ENCODE data around the gene SLC22A12. TPM values are rescaled to one million over a fixed set of nuclear protein-coding genes. Genes with fewer than 3 reads are reported as not detected.
A peak's percentile ranks its signal among the peaks of the same experiment; 100 is the strongest.

The SLC22A12 gene
- total RNA-seq, 1 donor from 2014 or later = not detected

GRCh38 chr11:64642871-64643255 is 51.8 kb downstream of the SLC22A12 start:
- Mint-ChIP-seq H3K9me3 (no peaks in the 10 kb centered on the region), H3K4me3 (no peak overlapping the region), H3K27me3 (ENCODE audit: low read depth) (peaks cover 42% of the 10 kb centered on the region), H3K36me3 (ENCODE audit: low read depth) (no peaks in the 10 kb centered on the region), H3K27ac (ENCODE audit: unreplicated experiment) (no peak overlapping the region), H3K4me1 (peaks cover 27% of the 10 kb centered on the region)
- no peak for TF ChIP-seq CTCF (conservative IDR thresholded peaks at IDR 0.05)
- no peak for DNase-seq (ENCODE audit: low read depth, low spot score)

- H3K4me3 Mint-ChIP-seq = peak overlapping the region; percentile 57
- no peak for DNase-seq (ENCODE audit: low read depth, low spot score)
- TF ChIP-seq CTCF (conservative IDR thresholded peaks at IDR 0.05) = no peak
- peaks cover 24% of the 10 kb centered on the region for H3K4me1 Mint-ChIP-seq
- H3K36me3 Mint-ChIP-seq (ENCODE audit: low read depth) = no peaks in the 10 kb centered on the region
- no peak overlapping the region for H3K27ac Mint-ChIP-seq (ENCODE audit: unreplicated experiment)
- no peaks in the 10 kb centered on the region for H3K9me3 Mint-ChIP-seq
- H3K27me3 Mint-ChIP-seq (ENCODE audit: low read depth) = peaks cover 39% of the 10 kb centered on the region
Measured at GRCh38 chr11:64643256-64643881, 52.3 kb downstream of the SLC22A12 start.

- H3K9me3 Mint-ChIP-seq = no peaks in the 10 kb centered on the region
Measured at GRCh38 chr11:64643920-64644646, 53.1 kb downstream of the SLC22A12 start.

GRCh38 chr11:64644647-64645275 is 53.7 kb downstream of the SLC22A12 start:
- Mint-ChIP-seq H3K4me3 (peak overlapping the region; percentile 46), H3K27ac (ENCODE audit: unreplicated experiment) (no peak overlapping the region), H3K9me3 (no peaks in the 10 kb centered on the region), H3K27me3 (ENCODE audit: low read depth) (peaks cover 44% of the 10 kb centered on the region), H3K4me1 (peaks cover 28% of the 10 kb centered on the region), H3K36me3 (ENCODE audit: low read depth) (no peaks in the 10 kb centered on the region)
- peak; percentile 44 for TF ChIP-seq CTCF (conservative IDR thresholded peaks at IDR 0.05)
- no peak for DNase-seq (ENCODE audit: low read depth, low spot score)

More at GRCh38 chr11:64643920-64644646, 53.1 kb downstream of the SLC22A12 start:
- Mint-ChIP-seq H3K36me3 (ENCODE audit: low read depth) (no peaks in the 10 kb centered on the region), H3K4me1 (peaks cover 24% of the 10 kb centered on the region), H3K27me3 (ENCODE audit: low read depth) (peaks cover 39% of the 10 kb centered on the region), H3K4me3 (peak overlapping the region; percentile 75), H3K27ac (ENCODE audit: unreplicated experiment) (no peak overlapping the region)
- no peak for TF ChIP-seq CTCF (conservative IDR thresholded peaks at IDR 0.05)
- DNase-seq (ENCODE audit: low read depth, low spot score) = no peak

- no peaks in the 10 kb centered on the region for H3K9me3 Mint-ChIP-seq
- no peak for DNase-seq (ENCODE audit: low read depth, low spot score)
- peaks cover 28% of the 10 kb centered on the region for H3K4me1 Mint-ChIP-seq
- H3K36me3 Mint-ChIP-seq (ENCODE audit: low read depth) = no peaks in the 10 kb centered on the region
- no peak overlapping the region for H3K4me3 Mint-ChIP-seq
- TF ChIP-seq CTCF (conservative IDR thresholded peaks at IDR 0.05) = no peak
- H3K27me3 Mint-ChIP-seq (ENCODE audit: low read depth) = peaks cover 44% of the 10 kb centered on the region
- H3K27ac Mint-ChIP-seq (ENCODE audit: unreplicated experiment) = no peak overlapping the region
Measured at GRCh38 chr11:64647019-64647779, 56.2 kb downstream of the SLC22A12 start.
